ENCODE results near the gene KCNK1. TPM values are rescaled to one million over a fixed set of nuclear protein-coding genes. Genes with fewer than 3 reads are reported as not detected.

Gene KCNK1
- total RNA-seq, 1 experiment from 2014 or later: 13.3 TPM

DNA sequence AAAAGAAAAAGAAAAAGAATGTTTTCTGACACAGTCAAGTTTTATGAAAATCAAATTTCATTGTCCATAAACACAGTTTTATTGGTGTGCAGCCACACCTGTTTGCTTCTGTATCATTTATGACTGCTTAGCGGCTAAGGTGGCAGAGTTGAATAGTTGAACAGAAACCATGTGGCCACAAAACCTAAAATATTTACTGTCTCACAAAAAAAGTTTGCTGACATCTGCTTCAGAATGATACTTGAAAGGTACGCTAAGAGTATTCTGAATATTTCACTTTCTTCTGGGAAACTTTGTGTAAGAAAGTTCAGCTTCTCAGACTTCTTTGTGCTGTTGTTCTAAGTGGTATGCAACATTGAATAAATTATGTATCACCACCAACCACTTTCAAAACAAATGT lies 6.2 kb downstream of the KCNK1 start:
- H3K27me3 Mint-ChIP-seq (ENCODE audit: low read depth): peaks cover 3% of the 10 kb centered on the region
- no peak for ATAC-seq
- no peak overlapping the region for H3K4me3 Mint-ChIP-seq
- TF ChIP-seq, protein P1, sequence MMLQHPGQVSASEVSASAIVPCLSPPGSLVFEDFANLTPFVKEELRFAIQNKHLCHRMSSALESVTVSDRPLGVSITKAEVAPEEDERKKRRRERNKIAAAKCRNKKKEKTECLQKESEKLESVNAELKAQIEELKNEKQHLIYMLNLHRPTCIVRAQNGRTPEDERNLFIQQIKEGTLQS (CRISPR knock-in tag; conservative IDR thresholded peaks at IDR 0.05): no peak
- TF ChIP-seq NR1H2 (CRISPR knock-in tag; IDR thresholded peaks at IDR 0.05) (no peak), KAT7 (CRISPR knock-in tag; IDR thresholded peaks at IDR 0.05; ENCODE audit: borderline replicate concordance) (no peak), PRRX2 (CRISPR knock-in tag; IDR thresholded peaks at IDR 0.05) (no peak), HMGA2 (CRISPR knock-in tag; IDR thresholded peaks at IDR 0.05) (no peak)
- TF ChIP-seq, protein P2, sequence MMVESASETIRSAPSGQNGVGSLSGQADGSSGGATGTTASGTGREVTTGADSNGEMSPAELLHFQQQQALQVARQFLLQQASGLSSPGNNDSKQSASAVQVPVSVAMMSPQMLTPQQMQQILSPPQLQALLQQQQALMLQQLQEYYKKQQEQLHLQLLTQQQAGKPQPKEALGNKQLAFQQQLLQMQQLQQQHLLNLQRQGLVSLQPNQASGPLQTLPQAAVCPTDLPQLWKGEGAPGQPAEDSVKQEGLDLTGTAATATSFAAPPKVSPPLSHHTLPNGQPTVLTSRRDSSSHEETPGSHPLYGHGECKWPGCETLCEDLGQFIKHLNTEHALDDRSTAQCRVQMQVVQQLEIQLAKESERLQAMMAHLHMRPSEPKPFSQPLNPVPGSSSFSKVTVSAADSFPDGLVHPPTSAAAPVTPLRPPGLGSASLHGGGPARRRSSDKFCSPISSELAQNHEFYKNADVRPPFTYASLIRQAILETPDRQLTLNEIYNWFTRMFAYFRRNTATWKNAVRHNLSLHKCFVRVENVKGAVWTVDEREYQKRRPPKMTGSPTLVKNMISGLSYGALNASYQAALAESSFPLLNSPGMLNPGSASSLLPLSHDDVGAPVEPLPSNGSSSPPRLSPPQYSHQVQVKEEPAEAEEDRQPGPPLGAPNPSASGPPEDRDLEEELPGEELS (CRISPR knock-in tag; IDR thresholded peaks at IDR 0.05): no peak
- TF ChIP-seq, protein P3, sequence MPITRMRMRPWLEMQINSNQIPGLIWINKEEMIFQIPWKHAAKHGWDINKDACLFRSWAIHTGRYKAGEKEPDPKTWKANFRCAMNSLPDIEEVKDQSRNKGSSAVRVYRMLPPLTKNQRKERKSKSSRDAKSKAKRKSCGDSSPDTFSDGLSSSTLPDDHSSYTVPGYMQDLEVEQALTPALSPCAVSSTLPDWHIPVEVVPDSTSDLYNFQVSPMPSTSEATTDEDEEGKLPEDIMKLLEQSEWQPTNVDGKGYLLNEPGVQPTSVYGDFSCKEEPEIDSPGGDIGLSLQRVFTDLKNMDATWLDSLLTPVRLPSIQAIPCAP (CRISPR knock-in tag; IDR thresholded peaks at IDR 0.05): no peak
- TF ChIP-seq, protein P4, sequence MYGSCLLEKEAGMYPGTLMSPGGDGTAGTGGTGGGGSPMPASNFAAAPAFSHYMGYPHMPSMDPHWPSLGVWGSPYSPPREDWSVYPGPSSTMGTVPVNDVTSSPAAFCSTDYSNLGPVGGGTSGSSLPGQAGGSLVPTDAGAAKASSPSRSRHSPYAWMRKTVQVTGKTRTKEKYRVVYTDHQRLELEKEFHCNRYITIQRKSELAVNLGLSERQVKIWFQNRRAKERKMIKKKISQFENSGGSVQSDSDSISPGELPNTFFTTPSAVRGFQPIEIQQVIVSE (CRISPR knock-in tag; IDR thresholded peaks at IDR 0.05; ENCODE audit: borderline replicate concordance): no peak
- peaks cover 3% of the 10 kb centered on the region; the same call in 1 of the 2 replicates for H3K9me3 Mint-ChIP-seq
- H3K4me1 Mint-ChIP-seq: peaks cover 33% of the 10 kb centered on the region
- ChIA-PET POLR2A (no interaction called here), CTCF (no interaction called here)
- DNase-seq (ENCODE audit: low spot score): no peak
- no peak overlapping the region for H3K27ac Mint-ChIP-seq
- H3K36me3 Mint-ChIP-seq: peaks cover 20% of the 10 kb centered on the region

DNA sequence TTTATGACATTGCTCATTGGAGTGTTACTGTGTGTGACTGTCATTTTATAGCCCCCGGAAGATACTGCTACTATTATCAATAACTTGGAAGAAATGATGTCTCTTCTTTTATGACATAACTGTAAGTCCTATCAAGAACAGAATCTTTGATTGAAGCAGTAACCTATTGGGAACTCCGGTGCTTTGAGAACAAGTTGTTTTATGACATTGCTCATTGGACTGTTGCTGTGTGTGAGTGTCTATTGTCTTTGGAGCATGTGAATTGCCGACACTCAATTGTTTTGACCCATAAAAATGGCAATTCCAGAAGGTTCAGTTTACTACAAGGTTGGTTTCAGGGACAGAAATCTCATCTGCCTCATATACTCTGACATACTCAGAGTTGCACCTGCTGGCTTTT lies 8.0 kb downstream of the KCNK1 start:
- no peaks in the 10 kb centered on the region for H3K27me3 Mint-ChIP-seq (ENCODE audit: low read depth)
- no peak overlapping the region for H3K4me3 Mint-ChIP-seq
- H3K4me1 Mint-ChIP-seq: peaks cover 14% of the 10 kb centered on the region
- H3K27ac Mint-ChIP-seq: no peak overlapping the region
- ChIA-PET CTCF (no interaction called here), POLR2A (no interaction called here)
- TF ChIP-seq GRHL2 (CRISPR knock-in tag; IDR thresholded peaks at IDR 0.05; ENCODE audit: insufficient replicate concordance, severe bottlenecking) (no peak), ZNF671 (CRISPR knock-in tag; IDR thresholded peaks at IDR 0.05) (no peak), RORB (CRISPR knock-in tag; IDR thresholded peaks at IDR 0.05) (no peak), IRF2 (CRISPR knock-in tag; IDR thresholded peaks at IDR 0.05; ENCODE audit: borderline replicate concordance, low read depth) (no peak)
- TF ChIP-seq, protein P5, sequence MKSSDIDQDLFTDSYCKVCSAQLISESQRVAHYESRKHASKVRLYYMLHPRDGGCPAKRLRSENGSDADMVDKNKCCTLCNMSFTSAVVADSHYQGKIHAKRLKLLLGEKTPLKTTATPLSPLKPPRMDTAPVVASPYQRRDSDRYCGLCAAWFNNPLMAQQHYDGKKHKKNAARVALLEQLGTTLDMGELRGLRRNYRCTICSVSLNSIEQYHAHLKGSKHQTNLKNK (CRISPR knock-in tag; IDR thresholded peaks at IDR 0.05): no peak
- ATAC-seq: no peak
- DNase-seq (ENCODE audit: low spot score): no peak
- peaks cover 3% of the 10 kb centered on the region; the same call in 1 of the 2 replicates for H3K9me3 Mint-ChIP-seq
- H3K36me3 Mint-ChIP-seq: peaks cover 20% of the 10 kb centered on the region

DNA sequence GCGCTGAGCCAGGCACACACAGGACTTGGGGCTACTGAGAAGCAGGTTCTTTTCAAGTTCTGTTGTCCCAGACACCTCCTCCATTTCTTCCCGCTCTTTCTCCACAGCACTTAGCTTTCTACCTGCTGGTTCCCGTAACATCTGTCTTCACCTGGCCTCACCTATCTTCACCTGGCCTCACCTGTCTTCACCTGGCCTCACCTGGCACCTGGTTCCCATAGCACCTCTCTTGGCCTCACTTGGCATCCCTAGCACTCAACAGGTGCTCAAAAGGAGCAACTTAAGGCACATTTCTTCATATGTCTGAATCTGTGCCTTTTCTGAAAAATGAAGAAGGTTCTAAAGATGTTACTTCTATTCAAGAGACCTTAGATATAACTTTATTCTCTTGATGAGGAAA lies 10.4 kb downstream of the KCNK1 start:
- Mint-ChIP-seq H3K27ac (no peak overlapping the region), H3K36me3 (peaks cover 1% of the 10 kb centered on the region; the same call in 1 of the 2 replicates), H3K9me3 (peaks cover 1% of the 10 kb centered on the region; the same call in 1 of the 2 replicates), H3K27me3 (ENCODE audit: low read depth) (no peaks in the 10 kb centered on the region), H3K4me1 (peaks cover 8% of the 10 kb centered on the region), H3K4me3 (no peak overlapping the region)
- CTCF ChIA-PET: no interaction called here
- DNase-seq (ENCODE audit: low spot score): no peak
- POLR2A ChIA-PET: no interaction called here
- no peak for ATAC-seq
- TF ChIP-seq, protein P6, sequence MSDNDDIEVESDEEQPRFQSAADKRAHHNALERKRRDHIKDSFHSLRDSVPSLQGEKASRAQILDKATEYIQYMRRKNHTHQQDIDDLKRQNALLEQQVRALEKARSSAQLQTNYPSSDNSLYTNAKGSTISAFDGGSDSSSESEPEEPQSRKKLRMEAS (CRISPR knock-in tag; IDR thresholded peaks at IDR 0.05): no peak
- TF ChIP-seq, protein P7, sequence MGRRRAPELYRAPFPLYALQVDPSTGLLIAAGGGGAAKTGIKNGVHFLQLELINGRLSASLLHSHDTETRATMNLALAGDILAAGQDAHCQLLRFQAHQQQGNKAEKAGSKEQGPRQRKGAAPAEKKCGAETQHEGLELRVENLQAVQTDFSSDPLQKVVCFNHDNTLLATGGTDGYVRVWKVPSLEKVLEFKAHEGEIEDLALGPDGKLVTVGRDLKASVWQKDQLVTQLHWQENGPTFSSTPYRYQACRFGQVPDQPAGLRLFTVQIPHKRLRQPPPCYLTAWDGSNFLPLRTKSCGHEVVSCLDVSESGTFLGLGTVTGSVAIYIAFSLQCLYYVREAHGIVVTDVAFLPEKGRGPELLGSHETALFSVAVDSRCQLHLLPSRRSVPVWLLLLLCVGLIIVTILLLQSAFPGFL (CRISPR knock-in tag; IDR thresholded peaks at IDR 0.05; ENCODE audit: borderline replicate concordance): no peak
- no peak for TF ChIP-seq ZNF671 (CRISPR knock-in tag; IDR thresholded peaks at IDR 0.05)
- TF ChIP-seq ZBTB21 (CRISPR knock-in tag; IDR thresholded peaks at IDR 0.05; ENCODE audit: borderline replicate concordance): no peak
- TF ChIP-seq OVOL2 (CRISPR knock-in tag; IDR thresholded peaks at IDR 0.05; ENCODE audit: borderline replicate concordance): no peak
- TF ChIP-seq, protein P8, sequence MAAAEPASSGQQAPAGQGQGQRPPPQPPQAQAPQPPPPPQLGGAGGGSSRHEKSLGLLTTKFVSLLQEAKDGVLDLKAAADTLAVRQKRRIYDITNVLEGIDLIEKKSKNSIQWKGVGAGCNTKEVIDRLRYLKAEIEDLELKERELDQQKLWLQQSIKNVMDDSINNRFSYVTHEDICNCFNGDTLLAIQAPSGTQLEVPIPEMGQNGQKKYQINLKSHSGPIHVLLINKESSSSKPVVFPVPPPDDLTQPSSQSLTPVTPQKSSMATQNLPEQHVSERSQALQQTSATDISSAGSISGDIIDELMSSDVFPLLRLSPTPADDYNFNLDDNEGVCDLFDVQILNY (CRISPR knock-in tag; IDR thresholded peaks at IDR 0.05): no peak
- TF ChIP-seq, protein P4 (CRISPR knock-in tag; IDR thresholded peaks at IDR 0.05; ENCODE audit: borderline replicate concordance): no peak
- no peak for TF ChIP-seq HMGA2 (CRISPR knock-in tag; IDR thresholded peaks at IDR 0.05)
- TF ChIP-seq SP1 (CRISPR knock-in tag; conservative IDR thresholded peaks at IDR 0.05): no peak
- TF ChIP-seq, protein P9, sequence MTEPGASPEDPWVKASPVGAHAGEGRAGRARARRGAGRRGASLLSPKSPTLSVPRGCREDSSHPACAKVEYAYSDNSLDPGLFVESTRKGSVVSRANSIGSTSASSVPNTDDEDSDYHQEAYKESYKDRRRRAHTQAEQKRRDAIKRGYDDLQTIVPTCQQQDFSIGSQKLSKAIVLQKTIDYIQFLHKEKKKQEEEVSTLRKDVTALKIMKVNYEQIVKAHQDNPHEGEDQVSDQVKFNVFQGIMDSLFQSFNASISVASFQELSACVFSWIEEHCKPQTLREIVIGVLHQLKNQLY (CRISPR knock-in tag; IDR thresholded peaks at IDR 0.05): no peak
- TF ChIP-seq, protein P10, sequence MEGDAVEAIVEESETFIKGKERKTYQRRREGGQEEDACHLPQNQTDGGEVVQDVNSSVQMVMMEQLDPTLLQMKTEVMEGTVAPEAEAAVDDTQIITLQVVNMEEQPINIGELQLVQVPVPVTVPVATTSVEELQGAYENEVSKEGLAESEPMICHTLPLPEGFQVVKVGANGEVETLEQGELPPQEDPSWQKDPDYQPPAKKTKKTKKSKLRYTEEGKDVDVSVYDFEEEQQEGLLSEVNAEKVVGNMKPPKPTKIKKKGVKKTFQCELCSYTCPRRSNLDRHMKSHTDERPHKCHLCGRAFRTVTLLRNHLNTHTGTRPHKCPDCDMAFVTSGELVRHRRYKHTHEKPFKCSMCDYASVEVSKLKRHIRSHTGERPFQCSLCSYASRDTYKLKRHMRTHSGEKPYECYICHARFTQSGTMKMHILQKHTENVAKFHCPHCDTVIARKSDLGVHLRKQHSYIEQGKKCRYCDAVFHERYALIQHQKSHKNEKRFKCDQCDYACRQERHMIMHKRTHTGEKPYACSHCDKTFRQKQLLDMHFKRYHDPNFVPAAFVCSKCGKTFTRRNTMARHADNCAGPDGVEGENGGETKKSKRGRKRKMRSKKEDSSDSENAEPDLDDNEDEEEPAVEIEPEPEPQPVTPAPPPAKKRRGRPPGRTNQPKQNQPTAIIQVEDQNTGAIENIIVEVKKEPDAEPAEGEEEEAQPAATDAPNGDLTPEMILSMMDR (IDR thresholded peaks at IDR 0.05): no peak
